COLO668 (cell line): Measurements from ENCODE around the gene DNAAF8.

Source experiments
- DNase-seq: peaks from one replicate; lab custom pipeline; 2025; ENCODE audit not compliant: unreplicated experiment; lab: John Stamatoyannopoulos, UW

The DNAAF8 gene

GRCh38 chr16:4750896-4751295 lies 16.6 kb downstream of the DNAAF8 start:
- no peak for DNase-seq

GRCh38 chr16:4752351-4753100 lies 18.2 kb downstream of the DNAAF8 start:
- no peak for DNase-seq

- DNase-seq: no peak
Observed at GRCh38 chr16:4753227-4753626, 18.9 kb downstream of the DNAAF8 start.

GRCh38 chr16:4754865-4755264 lies 20.5 kb downstream of the DNAAF8 start:
- DNase-seq: no peak

- DNase-seq: no peak
Observed at GRCh38 chr16:4755687-4756086, 21.4 kb downstream of the DNAAF8 start.

GRCh38 chr16:4760221-4760910 lies 26.0 kb downstream of the DNAAF8 start:
- DNase-seq: no peak

GRCh38 chr16:4762205-4762604 lies 27.9 kb downstream of the DNAAF8 start:
- DNase-seq: no peak

GRCh38 chr16:4763791-4764190 lies 29.5 kb downstream of the DNAAF8 start:
- no peak for DNase-seq

- DNase-seq: no peak
Observed at GRCh38 chr16:4765511-4766474, 31.5 kb downstream of the DNAAF8 start.

GRCh38 chr16:4766875-4767628 lies 32.7 kb downstream of the DNAAF8 start, which contains the start of gene ZNF500:
TSS of gene ZNF500 (minus strand) at chr16:4767162. CDS start at chr16:4765978, 1,184 bp downstream.
- peak; percentile 96 for DNase-seq

- DNase-seq: peak; percentile 19
Observed at GRCh38 chr16:4767872-4768548, 33.7 kb downstream of the DNAAF8 start.

- DNase-seq: peak; percentile 92
Observed at GRCh38 chr16:4768549-4769305, 34.4 kb downstream of the DNAAF8 start.

GRCh38 chr16:4769306-4769638 lies 34.9 kb downstream of the DNAAF8 start:
- peak; percentile 18 for DNase-seq

GRCh38 chr16:4771646-4772045 lies 37.3 kb downstream of the DNAAF8 start:
- DNase-seq: no peak

GRCh38 chr16:4772351-4772750 lies 38.0 kb downstream of the DNAAF8 start:
- DNase-seq: no peak

- no peak for DNase-seq
Observed at GRCh38 chr16:4775005-4775404, 40.7 kb downstream of the DNAAF8 start.

GRCh38 chr16:4776141-4776705 lies 41.9 kb downstream of the DNAAF8 start:
- no peak for DNase-seq

GRCh38 chr16:4777339-4778049 lies 43.2 kb downstream of the DNAAF8 start:
- no peak for DNase-seq

GRCh38 chr16:4778050-4778392 lies 43.7 kb downstream of the DNAAF8 start:
- no peak for DNase-seq
